ENCODE measurements around the gene CCBE1. TPM values are rescaled to one million over a fixed set of nuclear protein-coding genes. Genes with fewer than 3 reads are reported as not detected.

CCBE1 gene
- total and polyA plus RNA-seq, 2 of the 4 experiments (the other 2 are of a cell fraction): 64.8 to 148 TPM

DNA sequence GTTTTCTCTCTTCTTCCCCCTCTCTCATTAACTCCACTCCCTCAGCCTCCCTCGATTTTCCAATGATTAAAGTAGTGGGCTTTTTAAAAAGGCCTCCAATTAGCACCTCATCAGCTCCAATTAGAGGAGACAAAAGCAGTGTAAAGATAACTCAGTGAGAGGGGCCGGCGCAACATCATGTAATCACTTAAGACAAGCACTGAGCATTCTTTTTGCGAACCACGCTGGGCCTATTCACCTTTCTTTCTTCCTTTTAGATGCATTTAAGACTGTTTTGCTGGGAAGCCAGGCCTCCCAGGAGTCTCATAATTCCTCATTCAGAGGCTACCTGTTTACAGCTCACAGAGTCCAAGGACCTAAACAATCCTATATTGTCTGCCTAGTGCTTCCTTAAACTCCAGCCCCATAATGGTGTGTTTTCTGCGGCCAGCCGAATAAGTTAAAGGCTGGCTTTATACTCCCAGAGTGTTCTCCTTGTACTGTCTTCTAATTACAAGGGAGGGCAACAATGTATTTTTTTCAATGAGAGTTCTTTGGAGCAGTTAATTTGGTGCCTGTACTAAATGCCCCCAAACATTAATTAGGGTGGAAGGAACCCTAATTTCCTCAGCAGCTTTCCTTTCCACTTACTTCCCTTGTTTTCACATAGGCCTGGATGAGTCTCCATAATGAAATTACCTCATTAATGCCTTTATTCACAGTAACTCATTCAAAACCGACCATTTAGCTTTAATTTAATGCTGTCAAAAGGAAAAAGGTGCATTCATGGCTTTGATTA is 310.1 kb downstream of the CCBE1 start:
- no peak overlapping the region for H2AFZ ChIP-seq (replicated peaks; ENCODE audit: low read length, poor library complexity)
- H2AK9ac ChIP-seq (replicated peaks; ENCODE audit: low read depth, low read length, poor library complexity): no peak overlapping the region
- H3K4me1 ChIP-seq (ENCODE audit: control insufficient read depth, insufficient read depth, low read length): no peaks in the 10 kb centered on the region; the same call in 1 of the 2 replicates
- H3K4me3 ChIP-seq (ENCODE audit: insufficient read depth, low read depth, low read length): no peak overlapping the region
- no peak overlapping the region for H2BK5ac ChIP-seq (ENCODE audit: low read depth, low read length, poor library complexity, severe bottlenecking)
- no peak overlapping the region for H3K9ac ChIP-seq (ENCODE audit: low read depth, low read length)
- H2BK15ac ChIP-seq (ENCODE audit: low read depth, low read length): no peak overlapping the region
- ATAC-seq (ENCODE audit: low read depth) (no peak), DNase-seq (no peak)
- H3K27me3 ChIP-seq (ENCODE audit: control insufficient read depth, insufficient read depth, low read length): peaks cover 8% of the 10 kb centered on the region
- in situ Hi-C loops (cut with MboI; ENCODE audit: low sequenced_read_pairs) (no loop called here), dilution Hi-C loops (cut with HindIII; ENCODE audit: low sequenced_read_pairs, unreplicated experiment) (no loop called here), intact Hi-C loops (cut with micrococcal nuclease) (no loop called here)
- H2BK20ac ChIP-seq (ENCODE audit: low read depth, low read length): no peak overlapping the region
- no peak overlapping the region for H3K4ac ChIP-seq (ENCODE audit: low read depth, low read length)
- no TSS peak for BruUV-seq (replicated peaks)
- no peak overlapping the region for H4K91ac ChIP-seq (ENCODE audit: insufficient read depth, low read depth, low read length)
- no peak overlapping the region for H3K4me2 ChIP-seq (ENCODE audit: low read depth, low read length)
- no peak for TF ChIP-seq NFE2L2 (IDR thresholded peaks at IDR 0.05; ENCODE audit: low read depth, low read length)
- no peak for TF ChIP-seq RCOR1 (IDR thresholded peaks at IDR 0.05; ENCODE audit: insufficient replicate concordance, low read length)
- TF ChIP-seq CEBPB (IDR thresholded peaks at IDR 0.05; ENCODE audit: low read depth, low read length): no peak
- no peak for TF ChIP-seq CHD1 (IDR thresholded peaks at IDR 0.05; ENCODE audit: low read depth, low read length)
- no peak for TF ChIP-seq RAD21 (IDR thresholded peaks at IDR 0.05; ENCODE audit: low read length)
- TF ChIP-seq SMC3 (IDR thresholded peaks at IDR 0.05; ENCODE audit: low read depth, low read length): no peak
- TF ChIP-seq, protein P1, sequence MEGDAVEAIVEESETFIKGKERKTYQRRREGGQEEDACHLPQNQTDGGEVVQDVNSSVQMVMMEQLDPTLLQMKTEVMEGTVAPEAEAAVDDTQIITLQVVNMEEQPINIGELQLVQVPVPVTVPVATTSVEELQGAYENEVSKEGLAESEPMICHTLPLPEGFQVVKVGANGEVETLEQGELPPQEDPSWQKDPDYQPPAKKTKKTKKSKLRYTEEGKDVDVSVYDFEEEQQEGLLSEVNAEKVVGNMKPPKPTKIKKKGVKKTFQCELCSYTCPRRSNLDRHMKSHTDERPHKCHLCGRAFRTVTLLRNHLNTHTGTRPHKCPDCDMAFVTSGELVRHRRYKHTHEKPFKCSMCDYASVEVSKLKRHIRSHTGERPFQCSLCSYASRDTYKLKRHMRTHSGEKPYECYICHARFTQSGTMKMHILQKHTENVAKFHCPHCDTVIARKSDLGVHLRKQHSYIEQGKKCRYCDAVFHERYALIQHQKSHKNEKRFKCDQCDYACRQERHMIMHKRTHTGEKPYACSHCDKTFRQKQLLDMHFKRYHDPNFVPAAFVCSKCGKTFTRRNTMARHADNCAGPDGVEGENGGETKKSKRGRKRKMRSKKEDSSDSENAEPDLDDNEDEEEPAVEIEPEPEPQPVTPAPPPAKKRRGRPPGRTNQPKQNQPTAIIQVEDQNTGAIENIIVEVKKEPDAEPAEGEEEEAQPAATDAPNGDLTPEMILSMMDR (conservative IDR thresholded peaks at IDR 0.05; ENCODE audit: low read depth, low read length): no peak
- TF ChIP-seq MXI1 (IDR thresholded peaks at IDR 0.05; ENCODE audit: borderline replicate concordance, low read depth, low read length): no peak
- TF ChIP-seq POLR2A (IDR thresholded peaks at IDR 0.05; ENCODE audit: low read depth, low read length): no peak
- TF ChIP-seq, protein P2, sequence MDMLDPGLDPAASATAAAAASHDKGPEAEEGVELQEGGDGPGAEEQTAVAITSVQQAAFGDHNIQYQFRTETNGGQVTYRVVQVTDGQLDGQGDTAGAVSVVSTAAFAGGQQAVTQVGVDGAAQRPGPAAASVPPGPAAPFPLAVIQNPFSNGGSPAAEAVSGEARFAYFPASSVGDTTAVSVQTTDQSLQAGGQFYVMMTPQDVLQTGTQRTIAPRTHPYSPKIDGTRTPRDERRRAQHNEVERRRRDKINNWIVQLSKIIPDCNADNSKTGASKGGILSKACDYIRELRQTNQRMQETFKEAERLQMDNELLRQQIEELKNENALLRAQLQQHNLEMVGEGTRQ (IDR thresholded peaks at IDR 0.05; ENCODE audit: low read depth, low read length): no peak
- no peak for TF ChIP-seq FOS (IDR thresholded peaks at IDR 0.05; ENCODE audit: low read depth, low read length)
- no peaks in the 10 kb centered on the region for H3K79me1 ChIP-seq (ENCODE audit: low read depth in 1 of 2, low read length in 2 of 2)
- no peak overlapping the region for H3K23ac ChIP-seq (ENCODE audit: low read depth, low read length)
- H4K20me1 ChIP-seq (ENCODE audit: insufficient read depth, low read length): no peaks in the 10 kb centered on the region
- no peak overlapping the region for H4K8ac ChIP-seq (ENCODE audit: low read depth in 2 of 2, low read length in 2 of 2)
- no peak overlapping the region for H3K14ac ChIP-seq (replicated peaks; ENCODE audit: low read depth, low read length)
- WGBS, 2 experiments (ENCODE audit: extremely low coverage in 2 of 2, insufficient read length in 1 of 2): 100% methylated on average over 1 of the region's 8 CpGs; no CpG with 5 or more reads in 1 of the 2 experiments
- no peak overlapping the region for H3K18ac ChIP-seq (ENCODE audit: low read depth, low read length)
- H2AK5ac ChIP-seq (ENCODE audit: low read depth, low read length): no peak overlapping the region
- ChIA-PET CTCF (interaction anchor here (0.5 to 2.1 kb wide), 3 partner anchors 15 to 79 kb away, joined by 4 to 7 read pairs (median 5); no protein-coding TSS in a partner anchor), POLR2A (ENCODE audit: unreplicated experiment) (no interaction called here)
- H3K27ac ChIP-seq (ENCODE audit: insufficient read depth, low read length): no peak overlapping the region
- no peak overlapping the region for H4K5ac ChIP-seq (ENCODE audit: low read depth, low read length)
- no peaks in the 10 kb centered on the region for H3K9me1 ChIP-seq (ENCODE audit: insufficient read depth, low read length)
- no peaks in the 10 kb centered on the region for H3K9me3 ChIP-seq (ENCODE audit: control insufficient read depth, insufficient read depth, low read length)
- H2BK120ac ChIP-seq (ENCODE audit: low read depth, low read length): no peak overlapping the region
- no peaks in the 10 kb centered on the region for H3K36me3 ChIP-seq (ENCODE audit: control insufficient read depth, insufficient read depth, low read length)
- no peak overlapping the region for H3K56ac ChIP-seq (ENCODE audit: extremely low read depth, insufficient read depth, low read length)

All from IMR-90 (cell line).